GM12891 (cell line): ENCODE measurements around the gene LARP6.

Experiments
- PAX5 ChIP-seq: IDR thresholded peaks from 2 replicates; pipeline ENCODE4 v1.6.1; 2011; ENCODE audit warnings: low read length, moderate library complexity, mild to moderate bottlenecking; ENCODE audit not compliant: insufficient read depth, severe bottlenecking
- POLR2A ChIP-seq: IDR thresholded peaks from 2 replicates; pipeline ENCODE4 v1.6.1; 2011; ENCODE audit warnings: low read depth, low read length, control low read depth

- TF ChIP-seq POLR2A, result no peak
- no peak for TF ChIP-seq PAX5
Measured at GRCh38 chr15:70853973-70854665, at the start of gene LARP6.
